ENCODE results near the gene ATCAY.
"Not testable (repeated sequence)": the region's sequence is repeated elsewhere in the genome, so short reads cannot be mapped to it uniquely, and the experiment has no call there.

DNA sequence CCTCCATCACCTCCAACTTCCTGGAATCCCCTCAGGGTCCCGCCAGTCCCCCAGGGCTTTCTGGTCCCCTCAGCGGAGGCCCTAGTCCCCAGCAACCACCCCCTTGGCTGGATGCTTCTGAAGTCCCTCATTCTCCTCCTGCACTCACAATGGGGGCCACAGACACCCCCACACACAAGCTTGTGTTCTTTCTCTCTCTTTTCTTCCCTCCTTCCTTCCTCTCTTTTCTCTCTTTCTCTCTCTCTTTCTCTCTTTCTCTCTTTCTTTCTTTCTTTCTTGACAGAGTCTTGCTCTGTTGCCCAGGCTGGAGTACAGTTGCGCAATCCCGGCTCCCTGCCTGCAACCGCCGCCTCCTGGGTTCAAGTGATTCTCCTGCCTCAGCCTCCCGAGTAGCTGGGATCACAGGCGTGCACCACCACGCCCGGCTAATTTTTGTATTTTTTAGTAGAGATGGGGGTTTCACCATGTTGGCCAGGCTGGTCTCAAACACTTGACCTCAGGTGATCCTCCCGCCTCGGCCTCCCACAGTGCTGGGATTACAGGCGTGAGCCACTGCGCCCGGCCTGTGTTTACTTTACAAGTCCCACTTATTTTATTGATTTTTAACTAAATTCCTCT is 66.9 kb downstream of the ATCAY start:
- TF ChIP-seq, protein P1, sequence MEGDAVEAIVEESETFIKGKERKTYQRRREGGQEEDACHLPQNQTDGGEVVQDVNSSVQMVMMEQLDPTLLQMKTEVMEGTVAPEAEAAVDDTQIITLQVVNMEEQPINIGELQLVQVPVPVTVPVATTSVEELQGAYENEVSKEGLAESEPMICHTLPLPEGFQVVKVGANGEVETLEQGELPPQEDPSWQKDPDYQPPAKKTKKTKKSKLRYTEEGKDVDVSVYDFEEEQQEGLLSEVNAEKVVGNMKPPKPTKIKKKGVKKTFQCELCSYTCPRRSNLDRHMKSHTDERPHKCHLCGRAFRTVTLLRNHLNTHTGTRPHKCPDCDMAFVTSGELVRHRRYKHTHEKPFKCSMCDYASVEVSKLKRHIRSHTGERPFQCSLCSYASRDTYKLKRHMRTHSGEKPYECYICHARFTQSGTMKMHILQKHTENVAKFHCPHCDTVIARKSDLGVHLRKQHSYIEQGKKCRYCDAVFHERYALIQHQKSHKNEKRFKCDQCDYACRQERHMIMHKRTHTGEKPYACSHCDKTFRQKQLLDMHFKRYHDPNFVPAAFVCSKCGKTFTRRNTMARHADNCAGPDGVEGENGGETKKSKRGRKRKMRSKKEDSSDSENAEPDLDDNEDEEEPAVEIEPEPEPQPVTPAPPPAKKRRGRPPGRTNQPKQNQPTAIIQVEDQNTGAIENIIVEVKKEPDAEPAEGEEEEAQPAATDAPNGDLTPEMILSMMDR (IDR thresholded peaks at IDR 0.05), result not testable (repeated sequence)
- TF ChIP-seq POLR2A (IDR thresholded peaks at IDR 0.05), result not testable (repeated sequence)

All from suprapubic skin (tissue), 3 donors.